HG03571 (cell line): ENCODE data around the gene TRPM5.
"Not testable (repeated sequence)": the region's sequence is repeated elsewhere in the genome, so short reads cannot be mapped to it uniquely, and the experiment has no call there.

Experiments used
- ATAC-seq: cut with Tn5 transposase; IDR thresholded peaks from one replicate; pipeline ENCODE4 v1.9.1; 2021; ENCODE audit not compliant: unreplicated experiment

The TRPM5 gene, protein sequence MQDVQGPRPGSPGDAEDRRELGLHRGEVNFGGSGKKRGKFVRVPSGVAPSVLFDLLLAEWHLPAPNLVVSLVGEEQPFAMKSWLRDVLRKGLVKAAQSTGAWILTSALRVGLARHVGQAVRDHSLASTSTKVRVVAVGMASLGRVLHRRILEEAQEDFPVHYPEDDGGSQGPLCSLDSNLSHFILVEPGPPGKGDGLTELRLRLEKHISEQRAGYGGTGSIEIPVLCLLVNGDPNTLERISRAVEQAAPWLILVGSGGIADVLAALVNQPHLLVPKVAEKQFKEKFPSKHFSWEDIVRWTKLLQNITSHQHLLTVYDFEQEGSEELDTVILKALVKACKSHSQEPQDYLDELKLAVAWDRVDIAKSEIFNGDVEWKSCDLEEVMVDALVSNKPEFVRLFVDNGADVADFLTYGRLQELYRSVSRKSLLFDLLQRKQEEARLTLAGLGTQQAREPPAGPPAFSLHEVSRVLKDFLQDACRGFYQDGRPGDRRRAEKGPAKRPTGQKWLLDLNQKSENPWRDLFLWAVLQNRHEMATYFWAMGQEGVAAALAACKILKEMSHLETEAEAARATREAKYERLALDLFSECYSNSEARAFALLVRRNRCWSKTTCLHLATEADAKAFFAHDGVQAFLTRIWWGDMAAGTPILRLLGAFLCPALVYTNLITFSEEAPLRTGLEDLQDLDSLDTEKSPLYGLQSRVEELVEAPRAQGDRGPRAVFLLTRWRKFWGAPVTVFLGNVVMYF (N-terminal part only)

DNA sequence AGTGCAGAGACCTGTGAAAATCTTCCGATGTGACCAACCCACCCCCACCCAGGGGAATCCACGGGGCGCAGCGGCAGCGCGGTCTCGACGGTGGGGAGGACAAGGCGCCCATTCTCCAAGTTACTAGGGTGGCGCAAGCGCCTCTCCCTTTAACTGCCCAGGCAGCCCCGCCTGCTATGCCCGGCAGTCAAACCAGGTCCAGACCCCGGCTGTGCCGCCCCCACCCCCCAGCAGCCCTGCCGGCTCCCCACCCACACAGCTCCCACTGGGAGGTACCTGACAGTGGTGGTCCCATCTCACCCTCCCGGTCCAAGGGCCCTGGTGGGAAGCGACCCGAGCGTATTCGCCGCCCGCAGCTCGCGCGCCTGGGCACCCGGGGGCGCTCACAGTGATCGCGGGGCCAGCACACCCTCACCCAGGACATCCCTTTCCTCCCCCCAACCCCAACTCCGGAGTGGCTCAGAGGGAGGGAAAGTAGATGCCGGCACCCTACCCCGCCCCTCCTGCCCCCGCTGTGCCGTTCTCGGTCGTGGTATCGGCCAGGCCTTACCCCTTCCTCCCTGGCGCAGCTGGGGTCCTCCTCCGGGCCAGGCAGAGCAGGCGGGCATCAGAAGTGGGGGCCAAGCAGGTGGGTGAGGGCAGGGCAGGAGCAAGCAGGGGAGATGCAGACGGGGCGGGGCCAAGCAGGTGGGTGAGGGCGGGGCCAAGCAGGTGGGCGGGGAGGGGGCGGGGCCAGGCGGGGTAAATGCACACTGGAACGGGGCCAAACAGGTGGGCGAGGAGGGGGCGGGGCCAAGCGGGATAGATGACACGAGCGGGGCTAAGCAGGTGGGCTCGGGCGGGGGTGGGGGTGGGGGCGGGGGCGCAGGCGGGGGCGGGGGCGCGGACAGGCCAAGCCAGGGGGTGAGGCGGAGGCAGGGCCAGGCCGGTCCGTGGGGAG, at the start of gene TRPM5:
Gene TRPM5 (minus strand): TSS at position 634 of the 940 bp plus-strand sequence. CDS start 21,478 bp downstream, outside the sequence.
- ATAC-seq: no peak

DNA sequence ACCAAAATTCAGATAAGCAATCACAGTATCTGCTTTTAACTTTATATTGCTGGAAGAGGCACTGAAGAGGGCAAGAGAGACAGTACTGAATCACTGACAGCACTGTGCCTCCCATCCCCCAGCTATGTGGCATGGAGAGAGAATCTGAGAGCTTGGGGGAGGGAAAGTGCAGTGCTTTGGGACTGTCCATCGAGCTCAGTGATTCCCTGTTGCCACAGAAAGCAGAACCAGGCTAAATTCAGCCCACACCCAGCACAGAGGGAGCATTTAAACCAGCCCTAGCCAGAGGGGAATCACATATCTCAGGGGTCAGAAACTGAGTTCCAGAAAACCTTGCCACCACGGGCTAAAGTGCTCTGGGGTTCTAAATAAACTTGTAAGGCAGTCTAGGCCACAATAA, 44.8 kb upstream of the TRPM5 start:
- no peak for ATAC-seq

DNA sequence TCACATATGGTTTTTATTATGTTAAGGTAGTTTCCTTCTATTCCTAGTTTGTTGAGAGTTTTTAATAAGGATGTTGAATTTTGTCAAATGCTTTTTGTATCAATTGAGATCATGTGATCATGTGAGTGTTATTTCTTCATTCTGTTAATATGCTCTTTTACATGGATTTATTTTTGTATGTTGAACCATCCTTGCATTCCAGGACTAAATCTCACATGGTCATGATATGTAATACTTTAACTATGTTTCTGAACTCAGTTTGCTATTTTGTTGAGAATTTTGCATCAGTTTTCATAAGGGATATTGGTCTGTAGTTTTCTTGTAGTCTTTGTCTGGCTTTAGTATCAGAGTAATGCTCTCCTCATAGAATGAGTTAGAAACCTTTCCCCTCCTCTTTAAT, 43.7 kb upstream of the TRPM5 start:
- ATAC-seq: no peak

DNA sequence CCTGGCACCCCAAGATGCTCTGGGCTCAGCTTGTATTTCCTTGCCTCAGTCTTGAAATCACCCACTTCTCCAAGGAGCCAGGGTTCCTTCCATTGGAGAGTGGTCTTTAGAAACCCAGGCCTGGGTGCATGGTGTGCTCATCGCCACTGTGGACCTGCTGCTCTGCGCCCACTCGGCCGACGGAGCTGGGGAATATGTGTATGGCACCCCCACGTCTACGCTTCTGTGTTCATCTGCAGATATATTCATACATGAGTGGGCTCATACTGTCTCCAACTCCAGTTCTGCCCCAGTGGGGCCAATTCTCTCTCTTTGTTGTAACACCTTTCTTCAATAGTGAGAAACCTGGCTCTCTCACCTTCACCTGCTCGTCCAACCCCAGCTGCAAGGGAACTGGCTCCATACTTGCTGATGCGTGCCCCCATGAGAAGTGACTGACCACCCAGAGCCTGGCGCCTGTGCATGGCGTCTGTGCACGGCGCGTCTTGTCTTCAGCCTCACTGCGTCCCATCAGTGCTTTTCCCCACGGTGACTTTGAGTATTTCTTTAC, 40.3 kb upstream of the TRPM5 start:
- ATAC-seq: no peak

DNA sequence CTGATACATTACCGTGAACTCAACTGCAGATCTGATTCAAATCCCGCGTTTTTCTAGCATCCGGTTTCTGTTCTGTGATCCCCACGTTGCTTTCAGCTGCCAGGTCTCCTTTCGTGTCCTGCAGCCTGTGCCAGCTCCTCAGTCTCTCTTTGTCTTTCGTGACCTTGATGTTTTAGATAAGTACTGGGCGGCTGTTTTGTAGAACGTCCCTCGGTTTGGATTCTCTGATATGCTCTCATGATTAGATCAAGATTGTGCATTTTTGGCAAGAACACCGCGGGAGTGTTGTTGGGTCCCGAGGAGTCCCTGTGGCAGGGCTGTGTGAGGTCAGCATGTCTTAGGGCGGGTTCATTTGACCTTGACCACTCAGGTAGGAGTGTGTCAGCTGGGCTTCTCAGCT, 39.1 kb upstream of the TRPM5 start:
- ATAC-seq: no peak

DNA sequence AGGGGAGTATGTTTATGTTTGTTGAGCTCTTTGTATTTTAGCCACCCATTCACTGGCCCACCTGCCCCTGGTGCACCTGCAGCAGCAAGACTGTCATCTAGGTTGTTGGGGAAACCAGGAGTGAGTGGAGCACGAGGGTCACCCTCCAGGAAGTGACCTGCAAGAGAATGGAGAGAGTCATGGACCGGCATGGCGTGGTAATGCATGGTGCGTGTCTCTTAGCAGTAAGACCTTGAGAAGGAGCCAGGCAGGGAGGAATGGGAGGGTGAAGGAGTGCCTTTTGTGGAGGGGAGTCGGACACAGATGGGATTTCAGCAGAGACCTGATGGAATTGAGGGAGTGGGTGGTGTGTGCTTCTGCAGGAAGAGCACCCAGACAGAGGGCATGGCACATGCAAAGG, 38.4 kb upstream of the TRPM5 start:
- no peak for ATAC-seq

DNA sequence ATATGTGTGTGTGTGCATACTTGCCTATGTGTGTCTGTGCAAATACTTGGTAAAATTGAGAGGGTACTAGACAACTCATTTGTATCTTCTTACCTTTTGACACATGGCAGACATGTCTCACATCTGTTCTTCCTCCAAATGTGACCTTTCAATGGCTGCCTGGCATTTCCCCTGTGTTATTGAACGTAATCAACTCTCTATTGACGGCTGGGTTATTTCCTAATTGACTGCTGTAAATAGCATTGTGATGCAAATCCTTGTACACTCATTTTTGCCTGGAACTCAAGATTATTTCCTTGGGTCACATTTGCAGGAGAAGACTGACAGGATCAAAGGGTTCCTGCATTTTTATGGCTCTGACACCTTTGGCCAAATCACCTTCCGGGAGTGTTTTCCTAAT, 37.9 kb upstream of the TRPM5 start:
- no peak for ATAC-seq

DNA sequence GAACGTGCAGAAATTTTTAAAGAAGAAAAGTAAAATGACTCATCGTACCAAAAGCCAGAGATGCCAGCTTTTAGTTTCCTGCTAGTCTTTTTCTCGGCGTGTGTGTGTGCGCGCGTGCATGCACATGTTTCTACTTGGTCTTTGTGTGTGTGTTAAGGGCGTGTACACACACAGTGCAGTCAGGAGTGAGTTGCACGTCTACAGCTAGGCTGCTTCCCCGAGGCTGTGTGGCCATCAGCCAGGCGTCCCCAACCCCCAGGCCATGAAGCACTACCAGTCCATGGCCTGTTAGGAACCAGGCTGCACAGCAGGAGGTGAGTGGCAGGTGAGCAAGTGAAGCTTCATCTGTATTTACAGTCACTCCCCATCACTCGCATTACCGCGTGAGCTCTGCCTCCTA, 36.9 kb upstream of the TRPM5 start:
- ATAC-seq: no peak

DNA sequence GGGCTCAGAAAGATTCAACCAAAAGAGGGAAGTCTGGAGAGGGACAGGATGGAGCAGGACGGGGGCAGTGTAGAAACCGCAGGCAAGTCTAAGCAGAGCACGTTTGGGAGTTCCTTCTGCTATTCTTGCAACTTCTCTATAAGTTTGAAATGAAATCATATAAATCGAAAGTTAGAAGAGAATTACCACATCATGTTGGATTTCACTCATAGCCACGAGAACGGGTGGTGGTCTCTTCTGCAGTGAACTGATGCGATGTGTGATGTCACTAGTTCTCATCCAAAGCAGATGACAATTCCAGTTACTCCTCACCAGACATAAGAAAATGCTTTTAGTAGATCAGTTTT, 36.5 kb upstream of the TRPM5 start:
- ATAC-seq: no peak

DNA sequence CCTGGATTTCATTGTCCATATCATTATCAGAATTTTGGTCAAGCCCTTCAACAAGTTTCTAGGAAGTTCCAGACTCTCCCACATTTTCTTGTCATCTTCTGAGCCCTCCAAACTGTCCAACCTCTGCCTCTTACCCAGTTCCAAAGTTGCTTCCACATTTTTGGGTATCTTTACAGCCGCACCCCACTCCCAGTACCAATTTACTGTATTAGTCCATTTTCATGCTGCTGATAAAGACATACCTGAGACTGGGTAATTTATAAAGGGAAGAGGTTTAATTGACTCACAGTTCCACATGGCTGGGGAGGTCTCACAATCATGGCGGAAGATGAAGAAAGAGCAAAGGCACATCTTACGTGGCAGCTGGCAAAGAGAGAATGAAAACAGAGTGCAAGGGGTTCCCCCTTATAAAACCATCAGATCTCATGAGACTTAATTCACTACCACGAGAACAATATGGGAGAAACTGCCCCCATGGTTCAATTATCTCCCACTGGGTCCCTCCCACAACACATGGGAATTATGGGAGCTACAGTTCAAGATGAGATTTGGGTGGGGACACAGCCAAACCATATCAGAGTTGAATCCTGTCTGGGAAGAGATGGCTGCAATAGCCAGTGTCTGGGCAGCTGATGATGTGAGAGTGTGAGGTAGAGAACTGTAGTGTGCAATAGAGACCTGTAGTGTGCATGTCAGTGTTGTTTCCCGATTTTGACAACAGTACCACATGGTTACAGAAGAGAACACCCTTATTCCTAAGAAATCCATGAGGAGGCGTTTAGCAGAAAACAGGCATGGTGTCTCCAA, 36.0 kb upstream of the TRPM5 start:
- not testable (repeated sequence) for ATAC-seq

DNA sequence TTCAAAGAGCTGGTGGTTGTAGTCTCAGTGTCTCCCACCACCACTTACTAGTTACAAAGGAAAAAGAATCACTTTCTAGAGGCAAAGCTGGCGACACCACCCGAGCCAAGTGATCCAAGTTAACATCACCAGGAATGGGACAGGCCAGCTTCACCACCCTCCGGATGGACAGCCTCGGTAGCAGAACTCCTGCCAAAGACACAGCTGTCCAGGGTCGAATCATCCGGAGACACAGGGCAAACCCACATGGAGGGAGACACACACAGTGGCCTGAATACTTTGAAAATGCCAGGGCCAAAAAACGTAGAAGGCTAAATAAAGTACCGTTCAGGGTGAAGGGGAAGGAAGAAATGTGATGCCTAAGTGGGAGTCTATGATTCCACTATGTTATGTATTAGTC, 33.6 kb upstream of the TRPM5 start:
- no peak for ATAC-seq

DNA sequence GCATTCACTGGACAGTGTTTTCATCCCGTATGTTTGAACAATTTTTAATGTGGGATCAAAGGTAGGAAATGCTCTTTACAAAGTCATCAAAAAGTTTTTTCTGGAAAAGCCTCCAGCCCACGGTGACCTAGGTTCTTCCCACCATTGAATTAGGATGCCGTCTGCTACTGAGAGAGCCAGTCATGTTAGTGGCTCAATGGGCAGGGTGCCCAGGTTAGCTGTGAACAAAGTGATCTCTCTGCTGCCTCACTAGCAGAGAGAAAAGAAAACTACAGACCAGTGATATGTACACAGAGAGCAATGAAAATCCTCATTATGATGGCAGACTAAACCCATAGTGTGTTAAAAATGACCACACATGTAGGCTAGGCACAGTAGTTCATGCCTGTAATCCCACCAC, 32.9 kb upstream of the TRPM5 start:
- ATAC-seq: no peak

DNA sequence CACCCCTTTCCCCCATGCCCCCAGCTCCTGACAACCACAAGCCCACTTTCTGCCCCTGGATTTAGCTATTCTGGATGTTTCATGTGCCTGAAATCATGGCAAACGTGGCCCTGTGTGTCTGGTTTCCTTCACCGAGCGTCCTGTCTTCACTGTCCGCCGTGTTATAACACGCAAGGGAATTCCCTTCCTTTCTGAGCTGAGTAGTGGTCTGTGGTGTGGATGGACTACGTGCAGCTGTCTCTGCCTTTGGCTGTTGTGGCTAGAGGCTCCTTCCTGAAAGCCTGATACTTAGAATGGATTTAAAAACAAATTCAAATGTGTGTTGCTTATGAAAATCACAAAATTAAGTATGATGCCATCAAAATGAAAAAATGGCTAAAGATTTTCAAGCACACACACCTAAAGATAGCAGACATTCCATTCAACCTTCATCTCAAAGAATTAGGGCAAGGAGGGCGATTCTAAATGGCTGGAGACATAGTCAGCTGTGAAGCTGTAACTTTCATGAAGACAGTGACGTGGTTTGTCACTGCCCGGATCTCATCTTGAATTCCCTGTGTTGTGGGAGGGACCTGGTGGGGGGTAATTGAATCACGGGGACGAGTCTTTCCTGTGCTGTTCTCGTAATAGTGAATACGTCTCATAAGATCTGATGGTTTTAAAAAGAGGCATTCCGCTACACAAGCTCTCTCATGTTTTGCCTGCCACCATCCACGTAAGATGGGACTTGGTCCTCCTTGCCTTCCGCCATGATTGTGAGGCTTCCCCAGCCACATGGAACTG, 31.0 kb upstream of the TRPM5 start:
- no peak for ATAC-seq

DNA sequence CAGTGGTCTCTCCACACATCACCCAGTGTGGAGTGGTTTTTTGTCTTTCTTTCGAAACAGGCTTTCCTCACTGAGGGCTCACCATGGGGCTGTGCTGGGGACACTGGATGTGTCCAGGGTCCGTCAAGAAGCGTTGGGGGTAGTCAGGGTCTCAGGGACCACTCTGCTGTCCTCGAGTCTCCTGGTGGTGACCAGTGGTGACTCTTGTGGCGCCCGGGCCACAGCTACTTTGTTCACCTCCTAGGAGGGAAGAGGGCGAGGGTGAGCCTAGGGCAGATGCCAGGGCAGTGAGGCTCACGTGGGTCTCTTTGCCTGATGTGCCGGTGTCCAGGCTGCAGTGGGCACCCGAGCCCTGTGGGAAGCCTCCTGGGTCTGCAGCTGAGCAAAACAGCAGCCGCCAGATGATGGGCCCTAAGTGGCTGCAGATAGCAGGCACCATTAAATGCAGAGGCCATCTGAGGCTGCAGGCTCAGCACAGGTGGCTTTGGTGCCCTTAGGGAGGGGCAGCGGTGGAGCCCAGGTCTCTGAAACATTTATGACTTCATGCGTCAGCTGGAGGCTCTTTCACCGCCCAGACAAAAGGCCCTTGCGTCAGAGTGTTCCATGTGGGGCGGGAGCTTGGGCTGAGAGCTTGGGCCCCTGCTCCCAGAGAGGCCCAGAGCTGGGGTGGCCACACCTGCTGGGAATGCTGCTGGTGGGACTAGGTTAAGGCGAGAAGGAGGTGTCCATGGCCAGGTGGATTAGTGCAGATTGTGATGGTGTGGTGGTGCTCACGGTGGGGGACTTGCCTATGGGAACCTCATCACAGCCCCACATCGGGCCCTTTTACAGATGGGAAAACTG, 30.0 kb upstream of the TRPM5 start:
- no peak for ATAC-seq

DNA sequence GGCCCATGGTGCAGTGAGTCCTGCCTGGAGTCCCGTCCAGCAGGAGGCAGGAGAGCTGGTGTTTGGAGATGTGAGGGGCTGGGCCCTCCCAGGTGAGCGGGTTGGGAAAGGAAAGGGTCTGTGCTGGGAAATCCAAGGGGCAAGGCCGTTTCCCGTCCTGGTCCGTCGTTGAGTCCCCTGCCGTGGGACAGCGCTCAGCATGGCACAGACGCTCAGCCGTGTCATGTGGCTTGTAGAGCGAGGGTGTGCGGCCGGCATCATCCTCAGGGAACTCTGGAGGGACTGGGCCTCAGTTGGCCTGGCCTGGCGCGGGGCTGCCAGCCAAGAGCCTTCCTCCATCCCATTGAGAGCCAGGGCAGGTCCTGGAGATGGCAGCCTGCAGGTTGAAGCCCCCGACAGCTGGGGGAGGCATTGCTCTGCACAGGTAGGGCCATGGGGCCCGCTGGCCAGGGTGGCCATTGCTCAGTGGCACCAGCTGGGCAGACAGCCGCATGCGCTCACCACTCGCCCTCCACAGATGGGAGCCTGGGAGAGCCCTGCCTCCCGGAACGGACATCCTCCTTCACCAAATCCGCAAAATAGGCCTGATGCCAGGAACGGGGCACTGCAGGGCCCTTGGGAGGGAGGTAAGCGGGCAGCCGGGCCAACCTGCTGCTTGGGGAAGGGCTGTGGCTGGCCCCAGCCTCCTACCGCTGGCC, 29.2 kb upstream of the TRPM5 start:
- no peak for ATAC-seq

DNA sequence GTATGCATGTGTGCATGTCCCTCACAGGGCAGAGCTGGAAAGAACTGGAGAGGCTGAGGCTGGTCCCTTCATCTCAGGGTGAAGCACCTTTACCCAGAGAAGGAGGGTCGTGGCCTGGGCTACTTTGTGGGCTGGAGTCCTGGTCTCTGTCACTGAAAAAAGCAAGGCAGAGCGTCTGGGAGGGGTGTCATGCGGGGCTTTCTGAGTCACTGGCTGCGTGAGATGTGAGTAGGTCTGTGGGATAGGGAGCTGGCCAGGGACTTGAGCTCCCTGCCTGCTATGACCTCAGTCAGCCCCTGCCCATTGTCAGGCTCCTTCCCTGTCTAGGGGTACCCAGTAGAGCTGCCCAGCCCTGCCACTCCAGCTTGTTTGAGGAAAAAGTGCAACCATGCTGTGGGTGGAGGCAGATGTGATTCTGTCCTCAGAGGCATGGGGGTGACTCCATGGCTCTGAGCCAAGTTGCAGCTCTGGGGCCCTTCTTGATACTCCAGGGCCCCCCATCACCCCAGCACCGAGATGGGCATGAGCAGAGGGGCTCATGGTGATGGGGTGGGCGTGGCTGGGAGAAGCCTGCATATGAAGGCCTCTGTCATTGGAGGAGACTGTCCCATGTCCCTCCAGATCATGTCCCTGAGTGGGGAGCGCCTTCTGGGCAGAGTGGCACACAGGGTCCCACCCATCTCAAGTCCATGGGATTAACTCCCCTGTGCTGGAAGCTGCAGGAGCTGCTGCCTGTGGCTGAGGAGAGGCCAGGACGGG, 28.3 kb upstream of the TRPM5 start:
- ATAC-seq: no peak

DNA sequence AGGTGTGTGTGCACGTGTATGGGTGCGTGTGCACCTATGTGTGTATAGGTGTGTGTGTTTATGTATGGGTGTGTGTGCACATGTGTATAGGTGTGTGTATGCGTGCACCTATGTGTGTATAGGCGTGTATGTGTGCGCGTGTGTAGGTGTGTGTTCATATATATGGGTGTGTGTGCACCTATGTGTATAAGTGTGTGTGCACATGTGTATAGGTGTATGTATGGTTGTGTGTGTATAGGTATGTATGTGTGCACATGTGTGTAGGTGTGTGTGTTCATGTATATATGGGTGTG, 27.4 kb upstream of the TRPM5 start:
- ATAC-seq: no peak
